Germinal center (tissue), 1 donor: ENCODE data around the gene AGTRAP.

Source experiments
- DNase-seq: peaks from one replicate; pipeline ENCODE4 v3.0.0; 2012; ENCODE audit warnings: mixed read lengths, low spot score

The AGTRAP gene

DNA sequence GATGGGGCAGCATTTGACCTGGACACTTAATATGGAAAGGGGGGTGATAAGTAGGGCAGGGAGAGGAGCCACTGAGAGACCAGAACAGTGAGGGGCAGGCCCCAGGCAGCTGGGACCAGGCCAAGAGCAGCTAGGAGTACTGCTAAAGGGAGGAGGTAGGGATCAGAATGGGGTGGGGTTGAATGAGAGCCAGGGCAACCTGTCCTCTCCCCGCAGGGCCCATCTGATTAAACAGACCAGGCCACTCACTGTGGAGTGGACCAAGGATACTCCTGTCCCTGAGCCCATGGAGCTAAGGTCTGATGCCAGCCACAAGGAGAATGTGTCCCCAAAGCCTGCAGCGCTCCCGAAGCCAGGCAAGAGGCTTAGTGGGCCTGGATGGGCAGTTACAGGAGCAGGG, 28.2 kb downstream of the AGTRAP start:
- no peak for DNase-seq

GRCh38 chr1:11764519-11764918, 28.6 kb downstream of the AGTRAP start:
- no peak for DNase-seq

GRCh38 chr1:11765661-11766428, 29.9 kb downstream of the AGTRAP start:
- DNase-seq: no peak

GRCh38 chr1:11766429-11766776, 30.5 kb downstream of the AGTRAP start:
- no peak for DNase-seq

- DNase-seq: no peak
Measured at GRCh38 chr1:11767922-11768704, 32.2 kb downstream of the AGTRAP start.

- DNase-seq: no peak
Measured at GRCh38 chr1:11768821-11769220, 32.9 kb downstream of the AGTRAP start.

- no peak for DNase-seq
Measured at GRCh38 chr1:11769274-11769673, 33.3 kb downstream of the AGTRAP start.

- no peak for DNase-seq
Measured at GRCh38 chr1:11770011-11770410, 34.1 kb downstream of the AGTRAP start.

DNA sequence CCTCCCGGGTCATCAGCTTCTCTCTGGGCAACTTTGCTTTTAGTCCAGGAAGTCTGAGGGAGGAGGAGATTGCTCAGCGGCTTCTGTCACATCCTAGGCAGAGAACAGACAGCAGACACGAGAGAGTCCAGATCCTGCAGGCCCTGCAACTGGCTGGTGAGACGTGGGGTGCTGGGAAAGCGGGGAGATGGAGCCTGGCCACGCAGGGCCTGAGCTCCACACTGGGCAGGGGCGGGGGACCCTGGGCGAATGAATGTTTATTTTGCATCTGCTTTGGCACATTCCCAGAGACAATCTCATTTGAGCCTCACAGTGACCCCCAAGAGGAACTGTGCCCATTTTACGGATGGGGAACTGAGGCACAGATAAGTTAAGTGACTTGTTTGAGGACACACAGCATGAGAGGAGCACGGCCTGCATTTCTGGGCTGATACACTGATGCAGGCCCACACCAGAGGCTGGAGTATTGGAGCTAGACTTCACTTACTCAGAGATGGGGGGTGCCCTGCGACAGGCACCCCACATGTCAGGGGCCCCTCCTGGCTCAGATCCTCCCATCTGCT, 35.6 kb downstream of the AGTRAP start:
- DNase-seq: no peak

DNA sequence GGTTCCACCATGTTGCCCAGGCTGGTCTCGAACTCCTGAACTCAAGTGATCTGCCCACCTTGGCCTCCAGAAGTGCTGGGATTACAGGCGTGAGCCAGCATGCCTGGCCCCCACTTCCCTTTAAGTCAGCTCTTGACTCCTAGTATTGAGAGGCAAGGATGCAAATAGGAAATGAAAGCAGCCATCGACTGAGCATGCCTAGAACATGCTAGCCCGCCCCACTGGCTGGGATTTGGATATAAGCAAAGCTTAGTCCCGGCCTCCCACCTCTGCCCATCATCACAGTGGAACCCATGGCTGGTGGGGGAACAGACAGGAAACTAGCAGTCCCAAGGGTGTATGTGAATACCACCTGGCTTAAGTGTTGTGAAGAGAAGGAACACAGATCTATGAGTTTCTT, 36.5 kb downstream of the AGTRAP start:
- DNase-seq: peak; percentile 67

GRCh38 chr1:11774753-11775152, 38.8 kb downstream of the AGTRAP start:
- no peak for DNase-seq

GRCh38 chr1:11777658-11778322, 41.9 kb downstream of the AGTRAP start:
- no peak for DNase-seq

DNA sequence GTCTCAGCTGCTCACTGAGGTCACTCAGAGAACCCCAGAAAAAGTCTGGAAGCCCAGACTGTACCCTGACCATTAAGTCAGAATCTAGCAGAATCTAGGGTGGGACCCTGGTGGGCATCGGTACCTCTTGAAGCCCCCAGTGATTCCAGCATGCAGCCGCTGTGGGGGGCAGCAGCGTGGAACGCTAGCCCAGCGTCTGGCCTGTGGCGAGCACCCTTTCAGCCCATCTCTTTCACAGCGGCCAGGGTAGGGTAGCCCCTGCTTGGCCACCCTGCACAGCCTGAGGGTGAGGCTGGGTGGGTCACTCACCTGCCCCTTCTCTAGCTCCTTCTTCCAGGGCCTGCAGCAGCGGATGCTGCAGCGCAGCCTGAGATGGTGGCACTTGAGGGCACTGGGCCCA, 42.4 kb downstream of the AGTRAP start:
- no peak for DNase-seq

DNA sequence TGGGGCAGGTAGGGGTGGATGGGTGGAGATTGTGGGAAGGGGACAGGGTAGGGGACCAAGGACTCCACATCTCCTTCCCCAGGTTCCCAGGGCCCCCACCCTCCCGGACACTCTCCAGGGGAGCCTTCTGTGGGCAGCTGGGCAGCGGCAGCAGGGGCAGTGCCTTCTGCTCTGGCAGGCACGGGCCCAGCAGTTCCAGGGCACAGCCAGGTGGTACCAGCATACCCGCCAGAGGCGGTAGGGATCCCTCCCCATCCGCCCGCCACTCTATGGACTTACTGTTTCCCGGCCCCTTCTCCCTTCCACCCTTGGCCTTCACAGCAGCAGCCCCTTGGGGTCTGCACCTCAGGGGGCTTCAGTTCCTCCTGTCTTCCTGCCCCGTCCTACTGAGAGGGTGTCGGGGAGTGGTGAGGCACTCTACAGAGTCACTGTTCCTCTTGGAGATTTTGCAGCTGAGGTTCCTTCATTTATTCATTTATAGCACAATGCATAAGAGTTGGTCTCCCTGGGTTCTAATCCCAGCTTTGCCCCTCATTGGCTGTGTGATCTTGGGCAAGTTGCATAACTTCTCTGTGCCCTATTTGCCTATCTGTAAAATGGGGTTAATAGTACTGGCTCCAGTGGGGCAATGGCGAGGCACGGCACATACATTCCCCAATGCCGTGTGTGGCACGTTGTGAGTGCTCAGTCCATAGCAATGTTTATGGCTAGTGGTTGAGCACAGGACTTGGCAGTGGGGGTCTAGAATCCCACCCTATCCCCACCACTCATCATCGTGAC, 43.1 kb downstream of the AGTRAP start:
- no peak for DNase-seq

DNA sequence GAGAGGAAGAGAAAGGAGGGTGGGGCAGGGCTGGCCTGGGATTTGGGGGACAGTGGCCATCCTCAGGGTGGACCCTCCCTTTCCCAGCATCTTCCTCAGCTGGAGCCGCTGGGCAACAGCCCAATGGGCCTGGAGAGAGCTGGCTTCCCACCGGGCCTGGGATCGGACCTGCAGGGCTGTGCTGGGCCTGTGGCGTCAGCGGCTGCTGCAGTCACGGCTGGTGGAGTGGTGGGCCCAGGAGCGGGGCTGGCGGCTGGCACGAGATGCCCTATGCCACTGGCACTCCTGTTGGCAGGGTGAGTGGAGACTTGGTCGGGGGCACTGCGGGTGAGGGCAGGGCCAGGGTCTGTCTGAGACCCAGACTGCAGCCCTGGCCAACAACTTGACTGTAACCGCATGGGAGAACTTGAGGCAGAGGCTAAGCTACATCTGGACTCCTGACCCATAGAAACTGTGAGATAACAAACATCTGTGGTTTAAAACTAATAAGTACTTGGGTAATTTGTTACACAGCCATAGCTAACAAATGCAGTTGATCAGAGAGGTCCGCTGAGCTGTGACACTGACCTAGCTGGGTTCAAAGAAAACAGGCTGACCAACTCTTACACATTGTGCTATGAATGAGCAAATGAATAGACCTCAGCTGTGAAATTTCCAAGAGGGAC, 43.9 kb downstream of the AGTRAP start:
- DNase-seq: no peak

DNA sequence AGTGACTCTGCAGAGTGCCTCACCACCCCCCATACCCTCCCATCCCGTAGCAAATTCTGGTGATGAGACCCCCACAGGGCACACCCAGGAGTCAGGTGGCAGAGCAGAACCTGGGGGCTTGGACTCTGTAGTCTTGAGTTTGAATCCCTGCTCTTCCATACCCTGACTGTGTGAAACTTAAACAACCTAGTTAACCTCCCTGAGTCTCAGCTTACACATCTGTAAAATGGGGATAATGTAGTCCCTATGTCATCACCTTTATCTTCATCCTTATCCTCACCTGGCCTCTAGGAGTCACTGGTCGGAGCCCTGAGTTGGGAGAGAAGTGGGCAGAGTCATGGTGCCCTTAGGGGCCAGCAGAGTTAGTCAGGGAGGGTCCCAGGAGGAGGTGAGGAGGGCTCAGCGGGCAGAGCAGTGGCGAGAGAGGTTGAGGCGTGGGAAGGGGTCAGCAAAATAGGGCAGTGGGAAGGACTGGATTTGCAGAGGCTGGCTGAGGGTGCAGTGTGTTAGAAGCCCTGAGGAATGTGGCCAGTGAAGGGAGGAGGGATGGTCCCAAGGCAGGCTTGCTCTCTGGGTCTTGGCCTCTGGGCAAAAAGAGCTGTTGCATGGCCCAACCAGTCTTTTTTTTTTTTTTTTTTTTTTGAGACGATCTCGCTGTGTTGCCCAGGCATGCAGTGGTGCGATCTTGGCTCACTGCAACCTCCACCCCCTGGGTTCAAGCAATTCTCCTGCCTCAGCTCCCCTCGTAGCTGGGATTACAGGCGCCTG, 44.6 kb downstream of the AGTRAP start:
- no peak for DNase-seq

DNA sequence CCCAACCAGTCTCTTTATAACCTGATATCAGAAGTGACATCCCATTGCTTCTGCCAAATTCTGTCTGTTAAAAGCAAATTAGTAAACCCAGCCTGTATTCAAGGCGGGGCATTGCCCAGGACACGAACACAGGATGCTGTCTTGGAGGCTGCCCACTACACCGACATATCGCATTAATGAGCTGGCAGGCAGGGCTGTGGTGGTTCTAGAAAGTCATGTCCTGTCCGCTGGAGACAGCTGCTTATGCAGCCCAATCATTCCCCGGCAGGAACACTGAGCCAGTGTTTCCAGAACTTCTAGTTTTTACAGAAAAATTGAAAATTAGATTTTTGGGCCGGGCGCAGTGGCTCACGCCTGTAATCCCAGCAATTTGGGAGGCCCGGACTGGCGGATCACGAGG, 45.4 kb downstream of the AGTRAP start:
- no peak for DNase-seq

DNA sequence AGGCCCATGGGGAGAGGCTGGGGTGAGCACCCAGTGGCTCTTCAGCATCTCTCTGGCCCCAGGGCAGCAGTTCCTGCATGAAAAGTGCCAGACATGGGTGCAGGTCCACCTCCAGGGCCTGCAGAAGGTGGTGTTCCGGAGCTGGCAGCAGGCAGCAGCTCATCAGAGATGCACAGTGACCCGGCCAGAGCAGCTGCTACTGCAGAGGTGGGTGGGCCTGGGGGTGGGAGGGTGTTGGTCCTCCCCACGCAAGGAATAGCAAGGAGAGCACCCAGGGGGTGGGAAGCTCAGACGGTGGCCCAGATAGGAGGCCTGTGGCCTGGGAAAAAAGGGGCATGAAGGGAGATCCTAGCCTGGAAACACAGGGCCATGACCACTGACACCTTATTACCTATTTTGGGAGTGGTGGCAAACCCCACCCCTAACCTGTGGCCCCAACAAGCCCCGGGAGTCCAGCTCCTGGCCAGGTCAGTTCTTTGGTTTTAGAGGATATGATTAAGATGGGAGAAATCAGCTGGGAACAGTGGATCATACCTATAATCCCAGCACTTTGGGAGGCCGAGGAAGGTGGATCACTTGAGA, 46.3 kb downstream of the AGTRAP start:
- DNase-seq: no peak

DNA sequence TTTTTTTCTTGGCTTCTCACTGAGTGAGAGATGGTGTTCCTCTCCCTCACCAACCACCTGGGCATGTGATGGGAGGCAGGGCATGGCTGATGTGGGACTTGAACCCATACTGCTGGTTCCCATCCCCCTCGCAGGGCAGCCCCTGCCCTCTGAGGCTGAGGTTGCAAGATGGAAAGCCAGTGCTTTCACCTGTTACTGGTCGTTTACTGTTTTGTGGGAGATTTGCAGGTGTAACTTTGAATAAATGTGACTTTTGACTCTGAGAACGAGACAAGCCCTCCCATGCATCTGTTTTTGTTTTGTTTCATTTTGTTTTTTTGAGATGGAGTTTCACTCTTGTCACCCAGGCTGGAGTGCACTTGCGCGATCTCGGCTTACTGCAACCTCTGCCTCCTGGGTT, 47.6 kb downstream of the AGTRAP start:
- DNase-seq: no peak

- no peak for DNase-seq
Measured at GRCh38 chr1:11784256-11784992, 48.5 kb downstream of the AGTRAP start.
